ENCODE measurements around the gene WDFY2.

Gene WDFY2

DNA sequence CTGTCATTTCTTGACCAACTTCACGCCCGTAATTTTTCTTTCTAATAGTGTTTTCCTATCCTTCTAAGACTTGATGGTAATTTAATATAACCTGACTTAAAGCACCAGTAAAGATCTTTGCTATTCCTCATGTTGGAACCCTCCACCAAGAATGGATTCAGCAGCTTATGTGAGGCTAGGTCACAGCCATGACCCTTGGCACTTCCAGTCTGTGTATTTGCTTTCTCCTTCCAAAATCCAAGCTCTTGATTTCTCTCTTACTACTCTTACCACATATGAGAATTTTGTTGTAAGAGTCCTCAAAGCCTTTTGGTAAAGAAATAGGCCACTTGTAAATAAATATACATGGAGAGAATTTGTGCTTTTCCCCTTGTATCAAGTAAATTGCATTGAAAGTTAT is 158.3 kb downstream of the WDFY2 start:
- Histone ChIP-seq H3K27me3 (no peaks in the 10 kb centered on the region), H3K4me1 (peaks cover 0 to 19% (median 0%) of the 10 kb centered on the region in 4 donors), H3K9me3 (peaks cover 0 to 1% (median 0%) of the 10 kb centered on the region in 3 donors), H3K36me3 (peaks cover 3 to 16% (median 14%) of the 10 kb centered on the region in 3 donors), H3K4me3 (no peak overlapping the region), H3K27ac (no peak overlapping the region)
- TF ChIP-seq, protein P1, sequence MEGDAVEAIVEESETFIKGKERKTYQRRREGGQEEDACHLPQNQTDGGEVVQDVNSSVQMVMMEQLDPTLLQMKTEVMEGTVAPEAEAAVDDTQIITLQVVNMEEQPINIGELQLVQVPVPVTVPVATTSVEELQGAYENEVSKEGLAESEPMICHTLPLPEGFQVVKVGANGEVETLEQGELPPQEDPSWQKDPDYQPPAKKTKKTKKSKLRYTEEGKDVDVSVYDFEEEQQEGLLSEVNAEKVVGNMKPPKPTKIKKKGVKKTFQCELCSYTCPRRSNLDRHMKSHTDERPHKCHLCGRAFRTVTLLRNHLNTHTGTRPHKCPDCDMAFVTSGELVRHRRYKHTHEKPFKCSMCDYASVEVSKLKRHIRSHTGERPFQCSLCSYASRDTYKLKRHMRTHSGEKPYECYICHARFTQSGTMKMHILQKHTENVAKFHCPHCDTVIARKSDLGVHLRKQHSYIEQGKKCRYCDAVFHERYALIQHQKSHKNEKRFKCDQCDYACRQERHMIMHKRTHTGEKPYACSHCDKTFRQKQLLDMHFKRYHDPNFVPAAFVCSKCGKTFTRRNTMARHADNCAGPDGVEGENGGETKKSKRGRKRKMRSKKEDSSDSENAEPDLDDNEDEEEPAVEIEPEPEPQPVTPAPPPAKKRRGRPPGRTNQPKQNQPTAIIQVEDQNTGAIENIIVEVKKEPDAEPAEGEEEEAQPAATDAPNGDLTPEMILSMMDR (IDR thresholded peaks at IDR 0.05) = no peak
- intact Hi-C loops (cut with DNase I; ENCODE audit: low total_unique reads) = no loop called here
- no peak for DNase-seq

DNA sequence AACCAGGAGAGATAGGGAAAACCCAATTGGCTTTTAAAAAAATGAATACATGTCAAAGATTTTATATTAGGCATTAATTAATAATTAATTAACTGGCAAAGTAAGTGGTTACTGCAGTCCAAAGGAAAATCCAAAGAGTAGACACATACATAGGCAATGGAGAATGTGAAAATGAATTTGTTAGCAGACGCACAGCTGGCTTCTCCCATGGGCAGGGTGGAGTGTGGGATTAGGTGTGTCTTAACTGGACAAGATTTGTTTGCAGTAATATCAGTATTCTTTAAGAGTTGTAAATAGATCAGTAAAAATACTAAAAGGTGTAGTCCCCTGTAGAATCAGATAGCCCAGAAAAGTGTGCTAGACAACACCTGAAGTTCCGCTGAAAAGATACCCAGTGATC is 161.0 kb downstream of the WDFY2 start:
- Histone ChIP-seq H3K4me3 (no peak overlapping the region), H3K27me3 (no peaks in the 10 kb centered on the region), H3K9me3 (peaks cover 0 to 15% (median 0%) of the 10 kb centered on the region in 3 donors), H3K4me1 (peaks cover 0 to 11% (median 0%) of the 10 kb centered on the region in 4 donors), H3K27ac (no peak overlapping the region), H3K36me3 (peaks cover 15 to 22% (median 19%) of the 10 kb centered on the region in 3 donors)
- intact Hi-C loops (cut with DNase I; ENCODE audit: low total_unique reads) = no loop called here
- DNase-seq = no peak
- TF ChIP-seq, protein P1 (IDR thresholded peaks at IDR 0.05) = no peak

- peaks cover 0 to 15% (median 0%) of the 10 kb centered on the region in 3 donors for H3K9me3 ChIP-seq
- peak overlapping the region; percentile 5 to 18 for H3K27ac ChIP-seq
- intact Hi-C loops (cut with DNase I; ENCODE audit: low total_unique reads) = no loop called here
- TF ChIP-seq, protein P1 (IDR thresholded peaks at IDR 0.05) = no peak
- no peak overlapping the region for H3K4me3 ChIP-seq
- no peaks in the 10 kb centered on the region for H3K27me3 ChIP-seq
- peaks cover 10 to 15% (median 15%) of the 10 kb centered on the region in 3 donors for H3K36me3 ChIP-seq
- H3K4me1 ChIP-seq = no peaks in the 10 kb centered on the region
- DNase-seq = no peak
These were observed 162.5 kb downstream of the WDFY2 start for GRCh38 chr13:51746802-51747201.

GRCh38 chr13:51747438-51748434 is 163.5 kb downstream of the WDFY2 start:
- Histone ChIP-seq H3K27me3 (no peaks in the 10 kb centered on the region), H3K4me3 (no peak overlapping the region), H3K4me1 (no peaks in the 10 kb centered on the region), H3K27ac (peak overlapping the region; percentile 5 to 18), H3K9me3 (peaks cover 0 to 15% (median 0%) of the 10 kb centered on the region in 3 donors), H3K36me3 (peaks cover 16 to 21% (median 18%) of the 10 kb centered on the region in 3 donors)
- TF ChIP-seq, protein P1 (IDR thresholded peaks at IDR 0.05) = no peak
- DNase-seq = no peak
- intact Hi-C loops (cut with DNase I; ENCODE audit: low total_unique reads) = no loop called here

DNA sequence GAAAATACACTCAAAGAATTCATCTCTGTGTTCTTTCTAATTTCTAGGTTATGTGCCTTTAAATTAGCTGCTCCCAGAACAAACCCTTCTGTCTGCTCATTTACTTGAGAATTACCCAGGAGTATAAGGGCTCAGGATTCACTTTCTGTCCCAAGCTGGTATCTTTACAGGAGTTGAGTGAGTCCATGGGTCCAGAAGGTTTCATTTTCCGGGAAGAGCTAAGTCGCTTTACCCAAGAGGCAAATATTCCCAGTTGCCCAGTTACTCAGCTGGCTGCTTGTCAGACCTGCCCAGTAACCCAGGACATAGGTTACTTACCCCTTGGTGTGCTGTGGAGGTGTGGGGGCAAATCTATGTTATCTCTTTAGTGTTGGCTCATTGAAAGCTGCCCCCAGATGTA is 172.4 kb downstream of the WDFY2 start:
- TF ChIP-seq, protein P1 (IDR thresholded peaks at IDR 0.05) = no peak
- no peak overlapping the region for H3K27ac ChIP-seq
- no peak overlapping the region for H3K4me3 ChIP-seq
- no peaks in the 10 kb centered on the region for H3K9me3 ChIP-seq
- intact Hi-C loops (cut with DNase I; ENCODE audit: low total_unique reads) = no loop called here
- no peaks in the 10 kb centered on the region for H3K4me1 ChIP-seq
- H3K27me3 ChIP-seq = no peaks in the 10 kb centered on the region
- DNase-seq = no peak
- peaks cover 26 to 85% (median 40%) of the 10 kb centered on the region in 3 donors for H3K36me3 ChIP-seq

Measured in tibial artery (tissue), 4 donors.